Esophagus squamous epithelium (tissue), 4 donors: ENCODE data around the gene KCNMA1.

Experiments
- POLR2A ChIP-seq, 4 donors: fragments of 450-650 bp; IDR thresholded peaks; one replicate each; pipeline ENCODE4 v1.6.1; 2017; ENCODE audit warnings: antibody characterized with exemption in 4 of 4, mild to moderate bottlenecking in 4 of 4, moderate library complexity in 3 of 4
- TF ChIP-seq, protein P1 (sequence below), 6 experiments: fragments of 450-650 bp in 4 of 6; fragments of 200-600 bp in 2 of 6; sonication (generic) in 2 of 6; IDR thresholded peaks; one replicate each; pipeline ENCODE4 v1.5.1; 2016 to 2019; ENCODE audit warnings: antibody characterized with exemption in 6 of 6, mild to moderate bottlenecking in 4 of 6, moderate library complexity in 4 of 6

DNA sequence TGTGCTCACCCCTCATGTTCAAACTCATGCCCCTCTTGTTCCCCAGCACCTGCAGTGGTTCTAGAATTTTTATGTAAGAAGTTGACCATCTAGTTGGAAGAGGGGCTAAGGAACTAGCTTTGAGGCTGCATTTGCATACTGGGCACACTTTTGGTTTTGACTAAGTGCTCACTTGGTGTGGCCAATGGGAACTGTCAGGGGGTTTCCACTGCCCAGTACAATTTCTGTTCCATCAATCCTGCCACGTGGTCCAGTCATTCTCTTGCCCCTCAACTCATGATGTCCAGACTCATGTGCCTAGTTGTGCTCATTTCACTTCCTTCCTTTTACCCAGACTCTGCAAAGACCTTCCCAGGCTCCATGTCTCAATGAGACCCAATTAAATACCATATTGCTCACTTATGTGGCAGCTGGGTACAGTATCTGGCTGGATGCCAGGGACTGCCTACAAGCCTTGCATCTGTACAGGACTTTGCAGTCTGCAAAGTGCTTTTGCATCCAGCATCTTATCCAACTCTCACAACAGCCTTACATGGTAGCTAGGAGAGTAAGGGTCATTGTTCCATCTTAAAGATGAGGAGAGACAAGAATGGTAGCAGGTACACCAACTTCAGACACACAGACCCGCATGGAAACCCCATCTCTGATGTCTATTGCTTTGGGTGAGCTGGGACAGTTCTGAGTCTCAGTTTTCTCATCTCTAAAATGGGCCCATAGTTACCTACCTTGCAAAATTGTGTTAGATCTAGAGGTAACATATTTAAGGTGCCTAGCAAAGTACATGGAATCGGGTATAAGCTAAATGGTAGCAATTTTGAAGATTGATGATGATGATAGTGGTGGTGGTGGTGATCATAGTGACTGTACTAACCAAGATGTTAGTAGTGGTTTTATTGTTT, 30.1 kb upstream of the KCNMA1 start:
- TF ChIP-seq, protein P1, sequence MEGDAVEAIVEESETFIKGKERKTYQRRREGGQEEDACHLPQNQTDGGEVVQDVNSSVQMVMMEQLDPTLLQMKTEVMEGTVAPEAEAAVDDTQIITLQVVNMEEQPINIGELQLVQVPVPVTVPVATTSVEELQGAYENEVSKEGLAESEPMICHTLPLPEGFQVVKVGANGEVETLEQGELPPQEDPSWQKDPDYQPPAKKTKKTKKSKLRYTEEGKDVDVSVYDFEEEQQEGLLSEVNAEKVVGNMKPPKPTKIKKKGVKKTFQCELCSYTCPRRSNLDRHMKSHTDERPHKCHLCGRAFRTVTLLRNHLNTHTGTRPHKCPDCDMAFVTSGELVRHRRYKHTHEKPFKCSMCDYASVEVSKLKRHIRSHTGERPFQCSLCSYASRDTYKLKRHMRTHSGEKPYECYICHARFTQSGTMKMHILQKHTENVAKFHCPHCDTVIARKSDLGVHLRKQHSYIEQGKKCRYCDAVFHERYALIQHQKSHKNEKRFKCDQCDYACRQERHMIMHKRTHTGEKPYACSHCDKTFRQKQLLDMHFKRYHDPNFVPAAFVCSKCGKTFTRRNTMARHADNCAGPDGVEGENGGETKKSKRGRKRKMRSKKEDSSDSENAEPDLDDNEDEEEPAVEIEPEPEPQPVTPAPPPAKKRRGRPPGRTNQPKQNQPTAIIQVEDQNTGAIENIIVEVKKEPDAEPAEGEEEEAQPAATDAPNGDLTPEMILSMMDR (IDR thresholded peaks at IDR 0.05): no peak
- TF ChIP-seq POLR2A (IDR thresholded peaks at IDR 0.05): no peak
